Spleen (tissue), 11 donors: Measurements from ENCODE around the gene FBLN7. TPM values are rescaled to one million over a fixed set of nuclear protein-coding genes. Genes with fewer than 3 reads are reported as not detected.

Source experiments
- DNase-seq: peaks from one replicate; pipeline ENCODE4 v3.0.0-alpha.2; 2020
- H3K27ac ChIP-seq, 8 donors: fragments of 200-600 bp; sonication (generic) in 7 of 8; 1 replicate in 4 of 8; 2 replicates in 4 of 8; pipeline versions ENCODE4 v1.5.0 to v1.8.0; 2016 to 2021; ENCODE audit warnings: inconsistent platforms in 4 of 8, mild to moderate bottlenecking in 4 of 8, moderate library complexity in 1 of 8
- H3K27me3 ChIP-seq, 7 donors: fragments of 200-600 bp; sonication (generic) in 6 of 7; replicated peaks in 1 of 7; 1 replicate in 4 of 7; 2 replicates in 3 of 7; pipeline versions ENCODE4 v1.5.0 to v1.8.0; 2016 to 2021; ENCODE audit warnings: inconsistent platforms in 3 of 7, mild to moderate bottlenecking in 1 of 7
- H3K36me3 ChIP-seq, 6 donors: fragments of 200-600 bp; sonication (generic) in 5 of 6; 1 replicate in 4 of 6; 2 replicates in 2 of 6; pipeline versions ENCODE4 v1.5.0 to v1.8.0; 2016 to 2021; ENCODE audit warnings: inconsistent platforms in 2 of 6
- H3K4me1 ChIP-seq, 6 donors: fragments of 200-600 bp; sonication (generic) in 5 of 6; 1 replicate in 3 of 6; 2 replicates in 3 of 6; pipeline versions ENCODE4 v1.5.0 to v1.8.0; 2016 to 2021; ENCODE audit warnings: inconsistent platforms in 3 of 6
- H3K4me3 ChIP-seq, 8 donors: fragments of 200-600 bp; sonication (generic) in 7 of 8; 1 replicate in 4 of 8; 2 replicates in 4 of 8; pipeline versions ENCODE4 v1.5.0 to v1.8.0; 2016 to 2021; ENCODE audit warnings: inconsistent platforms in 4 of 8, mild to moderate bottlenecking in 4 of 8, moderate library complexity in 2 of 8
- H3K9me3 ChIP-seq, 8 donors: fragments of 200-600 bp; sonication (generic) in 7 of 8; 1 replicate in 4 of 8; 2 replicates in 4 of 8; pipeline versions ENCODE4 v1.5.0 to v1.8.0; 2016 to 2021; ENCODE audit warnings: inconsistent platforms in 4 of 8
- CTCF ChIP-seq, 11 experiments: fragments of 200-600 bp in 7 of 11; fragments of 450-650 bp in 4 of 11; sonication (generic) in 4 of 11; IDR thresholded peaks in 8 of 11; conservative IDR thresholded peaks in 3 of 11; 1 replicate in 7 of 11; 2 replicates in 4 of 11; pipeline versions ENCODE4 v1.4.0 to v1.8.0; 2016 to 2021; ENCODE audit warnings: antibody characterized with exemption in 11 of 11, inconsistent platforms in 4 of 11, mild to moderate bottlenecking in 1 of 11
- POLR2A ChIP-seq, 3 donors: fragments of 450-650 bp; IDR thresholded peaks; one replicate each; pipeline ENCODE4 v1.5.1; 2017; ENCODE audit warnings: antibody characterized with exemption in 3 of 3, mild to moderate bottlenecking in 1 of 3
- POLR2AphosphoS5 ChIP-seq, 3 donors: sonication (generic); formaldehyde crosslinking; IDR thresholded peaks; one replicate each; pipeline ENCODE4 v1.5.1; 2017; ENCODE audit warnings: antibody characterized with exemption in 3 of 3
- WGBS, 5 donors: extraction: QIAGEN DNeasy Blood & Tissue Kit in 3 of 5; methylation state at CpG; one replicate each; pipeline versions ENCODE4 v1.1.5 to v1.1.7; 2013 to 2018; 5-methylcytosine and 5-hydroxymethylcytosine counted together
- intact Hi-C: fragments of 100-400 bp; cut with DNase I; formaldehyde crosslinking; loops from one replicate; pipeline ENCODE4 v1.15.0; 2023; ENCODE audit warnings: low total_unique reads
- polyA plus RNA-seq, 3 donors: library from polyadenylated mRNA; stranded (reverse); fragments of 200-250 nt; gene quantifications; one replicate each; pipeline ENCODE4 v1.2.1, GENCODE V29; 2013
- total RNA-seq, 7 donors: library from RNA; depleted of rRNA in 3 of 7; stranded (reverse); fragments of >200 nt in 3 of 7; fragmentation: NEBNext Ultra II Directional in 4 of 7; extraction: Animal tissue kit (Norgen Biotek cat#: 25700) in 4 of 7; gene quantifications; one replicate each; pipeline versions ENCODE4 v1.1.0 to v1.2.1, GENCODE V29; 2016 to 2021
- donor health status: healthy with polysubstance abuse.
- donor health status: DM: no; HTN: no; CAD: no; lungs with moderate emphysema.
- donor health status: DM: no; HTN: no; CAD: no.
- donor health status: Bipolar disorder and iron deficiency.
- donor health status: healthy.
- donor health status: DM: no; HTN: no; CAD: no.
- donor health status: DM: yes; HTN: yes; CAD: no.

The FBLN7 gene
- total and polyA plus RNA-seq, 10 donors = 1.5 to 14.5 (median 7.8) TPM

GRCh38 chr2:112153179-112153490, 14.9 kb downstream of the FBLN7 start:
- no peaks in the 10 kb centered on the region for H3K9me3 ChIP-seq
- no peak for TF ChIP-seq POLR2A (IDR thresholded peaks at IDR 0.05)
- TF ChIP-seq POLR2AphosphoS5 (IDR thresholded peaks at IDR 0.05) = no peak
- no peak for TF ChIP-seq CTCF (IDR thresholded peaks at IDR 0.05 in 8 of 11, conservative IDR thresholded peaks at IDR 0.05 in 3 of 11)
- H3K4me1 ChIP-seq = peaks cover 0 to 27% (median 21%) of the 10 kb centered on the region in 6 donors
- WGBS, 5 donors = 87 to 94% (median 91%) methylated on average over 12 of the region's 12 CpGs
- H3K36me3 ChIP-seq = no peaks in the 10 kb centered on the region
- no peaks in the 10 kb centered on the region for H3K27me3 ChIP-seq
- DNase-seq = no peak
- H3K4me3 ChIP-seq = no peak overlapping the region
- no peak overlapping the region for H3K27ac ChIP-seq
- intact Hi-C loops = no loop called here

DNA sequence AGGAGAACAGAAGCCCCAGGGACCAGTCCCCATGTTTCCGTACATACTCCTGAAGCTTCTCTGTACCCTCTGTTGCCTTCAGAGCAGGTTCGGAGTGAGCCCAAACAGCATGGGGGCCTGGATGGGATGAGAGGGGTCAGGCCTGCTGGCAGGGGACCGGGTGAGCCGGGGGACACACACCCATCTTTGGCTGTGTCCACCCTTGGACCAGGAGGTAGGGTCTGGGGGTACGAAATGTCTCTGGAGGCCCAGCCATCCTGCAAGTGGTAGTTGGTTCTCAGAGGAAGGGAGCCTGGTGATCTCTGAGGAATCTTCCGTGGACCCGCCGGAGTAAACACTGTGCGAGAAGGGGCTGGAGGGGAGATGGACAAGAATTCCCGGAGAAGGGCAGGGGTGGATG, 15.3 kb downstream of the FBLN7 start:
- Histone ChIP-seq H3K27ac (no peak overlapping the region), H3K4me1 (peaks cover 0 to 27% (median 21%) of the 10 kb centered on the region in 6 donors), H3K9me3 (no peaks in the 10 kb centered on the region), H3K4me3 (no peak overlapping the region), H3K27me3 (no peaks in the 10 kb centered on the region), H3K36me3 (no peaks in the 10 kb centered on the region)
- intact Hi-C loops = no loop called here
- whole genome bisulfite sequencing, 5 donors = 94 to 98% (median 97%) methylated on average over 10 of the region's 10 CpGs
- TF ChIP-seq POLR2A (IDR thresholded peaks at IDR 0.05) (no peak), CTCF (IDR thresholded peaks at IDR 0.05 in 8 of 11, conservative IDR thresholded peaks at IDR 0.05 in 3 of 11) (no peak), POLR2AphosphoS5 (IDR thresholded peaks at IDR 0.05) (no peak)
- no peak for DNase-seq

GRCh38 chr2:112154246-112155117, 16.3 kb downstream of the FBLN7 start:
- DNase-seq = no peak
- peak overlapping the region in 3 of 8 donors; percentile 23 to 68 (median 46) for H3K27ac ChIP-seq

More at GRCh38 chr2:112154246-112155117, 16.3 kb downstream of the FBLN7 start:
- Histone ChIP-seq H3K9me3 (no peaks in the 10 kb centered on the region), H3K4me1 (peaks cover 0 to 27% (median 21%) of the 10 kb centered on the region in 6 donors), H3K27me3 (no peaks in the 10 kb centered on the region), H3K4me3 (no peak overlapping the region), H3K36me3 (no peaks in the 10 kb centered on the region)
- WGBS, 5 donors = 75 to 84% (median 79%) methylated on average over 11 to 14 of the region's 14 CpGs
- intact Hi-C loops = no loop called here
- no peak for TF ChIP-seq POLR2A (IDR thresholded peaks at IDR 0.05)
- no peak for TF ChIP-seq CTCF (IDR thresholded peaks at IDR 0.05 in 8 of 11, conservative IDR thresholded peaks at IDR 0.05 in 3 of 11)
- no peak for TF ChIP-seq POLR2AphosphoS5 (IDR thresholded peaks at IDR 0.05)
